WI38 (cell line): Measurements from ENCODE around the gene NDST4.

Experiments used
- H3K4me3 ChIP-seq: 2 replicates; pipeline ENCODE4 v1.5.1; 2011; ENCODE audit warnings: low read depth, mild to moderate bottlenecking, control low read depth, low read length
- CTCF ChIP-seq: IDR thresholded peaks from 2 replicates; pipeline ENCODE4 v1.5.1; 2012; ENCODE audit warnings: low read depth, mild to moderate bottlenecking, control low read depth, low read length

Gene NDST4

GRCh38 chr4:115145393-115146160, 32.2 kb upstream of the NDST4 start:
- no peak for TF ChIP-seq CTCF
- no peak overlapping the region for H3K4me3 ChIP-seq

GRCh38 chr4:115128037-115128436, 14.6 kb upstream of the NDST4 start:
- no peak overlapping the region for H3K4me3 ChIP-seq
- no peak for TF ChIP-seq CTCF

GRCh38 chr4:115126491-115126890, 13.1 kb upstream of the NDST4 start:
- H3K4me3 ChIP-seq, result no peak overlapping the region
- no peak for TF ChIP-seq CTCF

DNA sequence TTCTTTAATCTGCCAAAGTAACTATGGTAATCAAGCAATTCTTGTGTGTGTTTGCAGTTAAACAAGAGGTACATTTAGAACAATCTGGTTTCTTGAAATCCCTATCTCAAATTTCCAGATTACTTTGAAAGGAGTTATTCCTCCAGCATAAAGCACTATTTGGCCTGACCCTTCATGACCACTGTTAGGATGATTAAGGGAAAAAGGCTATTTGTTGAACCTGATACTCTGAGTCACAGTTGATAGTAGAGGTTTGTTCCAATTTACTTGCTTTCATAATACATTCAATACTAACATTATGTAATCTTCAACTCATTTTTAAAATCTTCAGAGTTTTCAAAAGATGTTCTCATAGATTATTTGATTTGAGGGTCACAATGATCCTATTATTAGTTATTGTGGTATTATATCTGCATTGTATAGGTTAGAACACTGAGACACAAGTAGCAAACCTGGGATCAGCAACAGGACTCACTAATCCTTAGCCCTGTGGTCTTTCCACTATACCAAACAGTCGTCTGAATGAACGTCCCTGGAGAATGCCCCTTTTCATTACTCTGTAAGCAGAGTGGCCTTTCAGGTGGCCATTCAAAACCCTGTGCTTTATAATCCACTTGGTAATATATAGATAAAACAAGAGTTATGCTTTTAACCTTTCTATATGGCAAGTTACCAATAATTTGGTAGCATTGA, 8.1 kb upstream of the NDST4 start:
- no peak overlapping the region for H3K4me3 ChIP-seq
- TF ChIP-seq CTCF, result no peak

GRCh38 chr4:115119804-115120352, 6.5 kb upstream of the NDST4 start:
- H3K4me3 ChIP-seq, result no peak overlapping the region
- TF ChIP-seq CTCF, result no peak

DNA sequence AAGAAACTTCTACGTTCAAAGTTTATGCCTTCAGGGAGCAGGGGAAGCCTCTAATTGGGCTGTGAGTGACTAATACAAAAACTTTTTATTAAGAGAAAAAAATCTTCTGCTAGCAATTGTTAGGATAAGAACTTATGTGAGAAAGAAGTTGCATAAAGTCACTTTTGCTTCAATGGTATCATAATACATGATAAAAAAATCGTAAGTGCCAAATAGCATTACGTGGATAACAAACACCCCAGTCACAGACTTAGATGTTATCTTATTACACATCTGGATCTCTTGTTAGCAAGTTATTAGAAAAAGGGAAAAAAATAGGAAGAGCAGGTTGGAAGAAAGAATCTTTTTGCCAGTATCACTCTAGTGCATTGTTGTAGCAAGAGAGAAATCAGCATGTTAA, 4.2 kb upstream of the NDST4 start:
- H3K4me3 ChIP-seq, result no peak overlapping the region
- no peak for TF ChIP-seq CTCF
